ENCODE data around the gene CES3.

Gene CES3

GRCh38 chr16:66961065-66961744, at the start of gene CES3:
Gene CES3 (plus strand): TSS chr16:66961266. CDS start chr16:66961308, 42 bp downstream.
- H3K4me3 ChIP-seq (ENCODE audit: low read length) = no peak within 1 kb of the TSS
- TF ChIP-seq ZNF274 (IDR thresholded peaks at IDR 0.05; ENCODE audit: low read depth, low read length) = no peak

DNA sequence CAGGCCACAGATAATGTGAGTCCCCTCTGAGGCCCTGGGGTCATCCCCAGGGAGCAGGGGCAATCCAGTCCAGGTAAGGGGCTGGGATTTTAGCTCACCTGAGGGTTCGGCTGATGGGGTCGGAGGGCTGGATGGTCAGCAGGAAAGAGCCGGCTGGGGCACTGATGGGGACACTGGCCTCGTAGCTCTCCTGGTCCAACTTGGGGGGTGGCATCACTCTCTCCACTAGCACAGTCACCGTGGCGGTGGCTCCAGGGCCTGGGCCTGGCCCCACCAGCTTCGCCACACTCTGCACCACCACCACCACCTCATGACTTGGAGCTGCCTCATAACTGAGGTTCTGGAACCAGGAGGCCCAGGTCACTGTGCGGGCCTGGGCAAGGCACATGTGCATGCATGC, 49.3 kb upstream of the CES3 start:
- no peak for TF ChIP-seq ZNF274 (IDR thresholded peaks at IDR 0.05; ENCODE audit: low read depth, low read length)
- H3K4me3 ChIP-seq (ENCODE audit: low read length) = no peak overlapping the region

GRCh38 chr16:66913081-66913480, 48.0 kb upstream of the CES3 start:
- no peak overlapping the region for H3K4me3 ChIP-seq (ENCODE audit: low read length)
- TF ChIP-seq ZNF274 (IDR thresholded peaks at IDR 0.05; ENCODE audit: low read depth, low read length) = no peak

- TF ChIP-seq ZNF274 (IDR thresholded peaks at IDR 0.05; ENCODE audit: low read depth, low read length) = no peak
- no peak overlapping the region for H3K4me3 ChIP-seq (ENCODE audit: low read length)
Observed at GRCh38 chr16:66913711-66914110, 47.4 kb upstream of the CES3 start.

GRCh38 chr16:66914541-66914940, 46.5 kb upstream of the CES3 start:
- no peak overlapping the region for H3K4me3 ChIP-seq (ENCODE audit: low read length)
- TF ChIP-seq ZNF274 (IDR thresholded peaks at IDR 0.05; ENCODE audit: low read depth, low read length) = no peak

DNA sequence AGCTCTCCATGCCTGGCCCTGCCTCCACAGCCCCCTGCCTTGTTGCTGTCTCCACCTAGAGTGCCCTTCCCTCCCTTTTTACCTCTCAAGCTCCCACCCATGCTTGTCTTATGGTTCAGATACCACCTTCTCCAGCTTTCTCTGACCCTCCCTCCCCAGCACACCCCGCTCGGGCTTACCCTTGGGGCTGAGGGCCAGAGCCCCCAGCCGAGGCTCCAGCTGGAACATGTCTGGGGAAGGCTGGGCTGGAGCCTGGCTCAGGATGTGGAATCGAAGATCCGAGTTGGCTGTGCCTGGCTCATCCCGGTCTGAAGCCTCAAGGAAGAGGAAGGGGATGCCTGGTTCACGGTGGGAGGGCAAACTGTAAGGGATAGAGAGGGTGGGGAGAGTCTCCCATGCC, 46.0 kb upstream of the CES3 start:
- no peak overlapping the region for H3K4me3 ChIP-seq (ENCODE audit: low read length)
- no peak for TF ChIP-seq ZNF274 (IDR thresholded peaks at IDR 0.05; ENCODE audit: low read depth, low read length)

- TF ChIP-seq ZNF274 (IDR thresholded peaks at IDR 0.05; ENCODE audit: low read depth, low read length) = no peak
- no peak overlapping the region for H3K4me3 ChIP-seq (ENCODE audit: low read length)
Observed at GRCh38 chr16:66916518-66916917, 44.5 kb upstream of the CES3 start.

- no peak for TF ChIP-seq ZNF274 (IDR thresholded peaks at IDR 0.05; ENCODE audit: low read depth, low read length)
- no peak overlapping the region for H3K4me3 ChIP-seq (ENCODE audit: low read length)
Observed at GRCh38 chr16:66917741-66918140, 43.3 kb upstream of the CES3 start.

DNA sequence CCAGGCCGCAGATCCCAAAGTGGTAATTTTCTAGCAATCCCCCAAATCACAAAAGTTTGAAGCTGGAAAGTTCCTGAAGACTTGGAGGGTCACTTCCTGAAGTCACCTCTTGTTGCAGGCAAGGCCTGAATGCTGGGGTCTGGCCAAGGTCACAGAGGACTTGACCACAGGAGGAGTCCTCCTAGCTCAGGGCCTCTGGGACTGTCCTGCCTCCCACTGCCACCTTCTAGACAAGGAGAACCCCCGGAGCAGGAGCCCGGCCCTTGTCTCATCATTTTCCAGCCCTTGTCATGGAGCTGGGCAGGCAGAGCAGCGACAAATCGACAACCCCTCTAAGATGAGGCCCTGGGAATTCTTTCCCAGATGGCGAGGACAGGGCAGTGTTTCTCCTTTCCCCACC, 42.7 kb upstream of the CES3 start:
- no peak for TF ChIP-seq ZNF274 (IDR thresholded peaks at IDR 0.05; ENCODE audit: low read depth, low read length)
- H3K4me3 ChIP-seq (ENCODE audit: low read length) = no peak overlapping the region

GRCh38 chr16:66918803-66919568, 42.1 kb upstream of the CES3 start, which contains the start of gene CDH16:
Gene CDH16 (minus strand): TSS chr16:66918885. CDS start chr16:66918065, 820 bp downstream.
- no peak for TF ChIP-seq ZNF274 (IDR thresholded peaks at IDR 0.05; ENCODE audit: low read depth, low read length)
- H3K4me3 ChIP-seq (ENCODE audit: low read length) = no peak within 1 kb of the TSS

GRCh38 chr16:66919569-66920298, 41.3 kb upstream of the CES3 start:
- TF ChIP-seq ZNF274 (IDR thresholded peaks at IDR 0.05; ENCODE audit: low read depth, low read length) = no peak
- H3K4me3 ChIP-seq (ENCODE audit: low read length) = no peak overlapping the region

DNA sequence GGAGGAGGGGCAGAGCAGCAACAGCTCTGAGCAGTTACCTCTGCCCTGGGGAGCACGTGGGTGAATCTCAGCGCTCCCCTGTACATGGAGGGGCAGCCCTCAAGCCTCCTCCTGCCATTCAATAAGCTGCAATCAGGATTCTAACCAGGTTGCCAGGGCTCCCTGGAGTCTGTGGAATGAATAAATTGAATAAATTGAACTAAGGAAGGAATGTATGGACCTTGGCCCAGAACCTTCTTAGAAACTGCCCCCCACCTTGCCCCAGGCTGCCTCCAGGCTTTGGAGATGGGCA, 40.8 kb upstream of the CES3 start:
- no peak for TF ChIP-seq ZNF274 (IDR thresholded peaks at IDR 0.05; ENCODE audit: low read depth, low read length)
- H3K4me3 ChIP-seq (ENCODE audit: low read length) = no peak overlapping the region

- no peak for TF ChIP-seq ZNF274 (IDR thresholded peaks at IDR 0.05; ENCODE audit: low read depth, low read length)
- H3K4me3 ChIP-seq (ENCODE audit: low read length) = no peak overlapping the region
Observed at GRCh38 chr16:66920924-66921680, 40.0 kb upstream of the CES3 start.

Measured in GM08714 (cell line).